K562 (cell line): ENCODE data around the gene IRGQ. TPM values are rescaled to one million over a fixed set of nuclear protein-coding genes. Genes with fewer than 3 reads are reported as not detected.

ENCODE experiments used
- ATF2 ChIP-seq: sonication (generic); formaldehyde crosslinking; IDR thresholded peaks from 2 replicates; pipeline ENCODE4 v1.8.1; 2022; ENCODE audit warnings: missing genetic modification reagents
- COPS2 ChIP-seq: fragments of 450-650 bp; conservative IDR thresholded peaks from 2 replicates; pipeline ENCODE4 v1.6.1; 2016; ENCODE audit warnings: mild to moderate bottlenecking, moderate library complexity
- HSF4 ChIP-seq: fragments of 250-450 bp; sonication (Bioruptor Pico); IDR thresholded peaks from 2 replicates; pipeline ENCODE4 v2.1.2; 2022; ENCODE audit warnings: mild to moderate bottlenecking, moderate library complexity, borderline replicate concordance
- MAFK ChIP-seq: IDR thresholded peaks from 2 replicates; pipeline ENCODE4 v1.6.1; 2011; ENCODE audit warnings: low read length, improper control_type of control experiment
- MTA2 ChIP-seq: fragments of 450-650 bp; IDR thresholded peaks from 2 replicates; pipeline ENCODE4 v1.6.1; 2016; ENCODE audit warnings: low read depth
- NEUROD1 ChIP-seq: fragments of 150-350 bp; IDR thresholded peaks from 2 replicates; pipeline ENCODE4 v1.6.1; 2014; ENCODE audit warnings: borderline replicate concordance, low read length, low read depth; ENCODE audit not compliant: partially characterized antibody
- NRF1 ChIP-seq, 2 experiments: fragments of 450-650 bp; IDR thresholded peaks in 1 of 2; conservative IDR thresholded peaks in 1 of 2; 2 replicates each; pipeline ENCODE4 v1.6.1; 2014; ENCODE audit warnings: mild to moderate bottlenecking in 2 of 2
- SMARCB1 ChIP-seq: IDR thresholded peaks from 2 replicates; pipeline ENCODE4 v1.6.1; 2011; ENCODE audit warnings: improper control_type of control experiment, low read depth; ENCODE audit not compliant: insufficient read length
- TOE1 ChIP-seq, 2 experiments: fragments of 450-650 bp in 1 of 2; sonication (generic) in 1 of 2; formaldehyde crosslinking in 1 of 2; IDR thresholded peaks; 2 replicates each; pipeline versions ENCODE4 v1.7.1 to v1.8.0; 2016 to 2022; ENCODE audit warnings: borderline replicate concordance in 2 of 2, mild to moderate bottlenecking in 2 of 2, antibody characterized with exemption in 1 of 2, inconsistent platforms in 1 of 2, low read depth in 1 of 2, missing genetic modification reagents in 1 of 2, moderate library complexity in 1 of 2
- U2AF1 ChIP-seq: fragments of 200-400 bp; formaldehyde crosslinking; optimal IDR thresholded peaks from 2 replicates; pipeline ENCODE3; 2017; ENCODE audit warnings: mild to moderate bottlenecking, low read depth, low read length, moderate library complexity
- YBX1 ChIP-seq: fragments of 450-650 bp; IDR thresholded peaks from 2 replicates; pipeline ENCODE4 v1.7.1; 2016; ENCODE audit warnings: mild to moderate bottlenecking
- ZFX ChIP-seq: sonication (generic); formaldehyde crosslinking; IDR thresholded peaks from 2 replicates; pipeline ENCODE4 v1.8.0; 2022; ENCODE audit warnings: mild to moderate bottlenecking, missing genetic modification reagents, moderate library complexity
- ZNF764 ChIP-seq: fragments of 250-450 bp; sonication (Bioruptor Pico); IDR thresholded peaks from 2 replicates; pipeline ENCODE4 v1.4.0; 2020; ENCODE audit warnings: low read depth, mild to moderate bottlenecking, moderate library complexity
- polyA plus RNA-seq, 8 experiments: library from polyadenylated mRNA; depleted of rRNA in 4 of 8; stranded (reverse) in 5 of 8; unstranded in 3 of 8; fragments of >200 nt; fragmentation: Nextera tagmentation in 2 of 8; fragmentation: Illumina TruSeq in 1 of 8; extraction: Ambion mirVana in 2 of 8; extraction: Trizol in 1 of 8; gene quantifications; 2 replicates each; pipeline versions ENCODE4 v1.2.1 to v1.2.3, GENCODE V29; 2011 to 2014; ENCODE audit warnings: inconsistent platforms in 1 of 8, missing spikeins in 1 of 8
- total RNA-seq, 7 experiments: library from RNA; depleted of rRNA in 6 of 7; stranded (reverse); fragments of >200 nt in 6 of 7; fragmentation: Illumina TruSeq in 2 of 7; extraction: Trizol in 2 of 7; gene quantifications; 2 replicates each; pipeline versions ENCODE4 v1.2.1 to v1.2.3, GENCODE V29; 2011 to 2021; ENCODE audit warnings: low replicate concordance in 1 of 7
- TF ChIP-seq, protein P1 (sequence below): fragments of 450-650 bp; formaldehyde crosslinking; IDR thresholded peaks from 2 replicates; pipeline ENCODE4 v1.4.0; 2020; ENCODE audit warnings: mild to moderate bottlenecking, mixed read lengths
- TF ChIP-seq, protein P2 (sequence below): fragments of 250-450 bp; sonication (Bioruptor Pico); IDR thresholded peaks from 2 replicates; pipeline ENCODE4 v1.9.0; 2021; ENCODE audit warnings: mild to moderate bottlenecking
- TF ChIP-seq, protein P3 (sequence below): fragments of 200-800 bp; sonication (Bioruptor generic); IDR thresholded peaks from 2 replicates; pipeline ENCODE4 v1.6.1; 2017; ENCODE audit warnings: missing genetic modification characterization, missing compliant biosample characterization
- TF ChIP-seq, protein P4 (sequence below): IDR thresholded peaks from 3 replicates; pipeline ENCODE4 v1.6.1; 2011; ENCODE audit warnings: borderline replicate concordance, mild to moderate bottlenecking; ENCODE audit not compliant: insufficient read length, insufficient read depth
- TF ChIP-seq, protein P5 (sequence below): fragments of 450-650 bp; IDR thresholded peaks from one replicate; pipeline ENCODE4 v1.6.1; 2018; ENCODE audit warnings: mild to moderate bottlenecking, moderate library complexity; ENCODE audit not compliant: partially characterized antibody

Gene IRGQ
- total and polyA plus RNA-seq, 9 of the 15 experiments (the other 6 are each of a cell fraction or from before 2014, with no cell fraction given): 3.5 to 19.2 (median 7.9) TPM

DNA sequence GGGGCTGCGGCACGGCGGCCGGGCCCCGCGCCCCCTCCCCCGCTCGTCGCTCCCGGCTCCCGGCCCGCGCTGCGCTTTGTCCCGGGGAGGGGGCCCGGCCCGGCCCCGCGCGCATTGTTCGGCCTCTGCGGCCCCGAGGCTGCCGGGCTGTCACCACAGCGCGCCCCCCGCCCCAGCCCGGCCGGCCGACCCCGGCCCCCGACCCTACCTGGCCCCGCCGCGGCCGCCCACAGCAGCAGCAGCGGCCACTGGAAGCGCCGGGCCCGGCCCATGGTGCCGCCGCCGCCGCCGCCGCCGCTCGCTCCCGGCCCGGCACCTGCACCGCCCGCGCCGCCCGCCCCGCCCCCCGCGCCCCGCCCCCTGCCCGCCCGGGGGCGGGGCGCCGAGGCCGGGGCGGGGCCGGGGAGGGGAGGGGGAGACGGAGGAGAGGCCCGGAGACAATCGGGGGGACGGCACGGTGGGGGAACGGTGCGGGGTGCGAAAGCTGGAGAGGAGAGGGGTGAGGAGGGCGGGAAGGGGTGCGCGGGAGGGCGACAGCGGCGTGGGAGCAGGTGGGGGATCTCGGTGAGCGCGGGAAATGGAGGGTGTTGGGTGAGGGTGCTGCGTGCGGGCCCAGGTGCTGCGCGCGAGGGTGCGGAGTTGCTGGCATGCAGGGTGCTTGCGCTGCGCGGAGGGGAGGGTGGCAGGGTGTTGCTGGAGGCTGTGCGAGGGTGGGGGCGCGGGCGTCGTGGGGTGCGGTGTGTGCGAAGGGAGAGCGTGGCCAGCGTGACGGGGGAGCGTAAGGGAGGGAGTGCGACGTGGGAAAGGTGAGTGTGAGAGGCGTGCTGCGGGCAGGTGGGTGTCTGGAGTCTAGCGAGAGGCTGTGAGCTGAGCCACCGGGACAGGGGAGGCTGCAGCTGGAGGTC, 43.8 kb upstream of the IRGQ start, which contains the start of gene CADM4 (continued):
- TF ChIP-seq, protein P1, sequence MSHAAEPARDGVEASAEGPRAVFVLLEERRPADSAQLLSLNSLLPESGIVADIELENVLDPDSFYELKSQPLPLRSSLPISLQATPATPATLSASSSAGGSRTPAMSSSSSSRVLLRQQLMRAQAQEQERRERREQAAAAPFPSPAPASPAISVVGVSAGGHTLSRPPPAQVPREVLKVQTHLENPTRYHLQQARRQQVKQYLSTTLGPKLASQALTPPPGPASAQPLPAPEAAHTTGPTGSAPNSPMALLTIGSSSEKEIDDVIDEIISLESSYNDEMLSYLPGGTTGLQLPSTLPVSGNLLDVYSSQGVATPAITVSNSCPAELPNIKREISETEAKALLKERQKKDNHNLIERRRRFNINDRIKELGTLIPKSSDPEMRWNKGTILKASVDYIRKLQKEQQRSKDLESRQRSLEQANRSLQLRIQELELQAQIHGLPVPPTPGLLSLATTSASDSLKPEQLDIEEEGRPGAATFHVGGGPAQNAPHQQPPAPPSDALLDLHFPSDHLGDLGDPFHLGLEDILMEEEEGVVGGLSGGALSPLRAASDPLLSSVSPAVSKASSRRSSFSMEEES: no peak
- TF ChIP-seq COPS2: no peak
- no peak for TF ChIP-seq YBX1
- TF ChIP-seq MAFK: no peak
- TF ChIP-seq ATF2: no peak
- 0 out of 2 replicates have a peak, but pooled peaks have one; percentile 6 for TF ChIP-seq ZFX (CRISPR knock-in tag)
- TF ChIP-seq, protein P2, sequence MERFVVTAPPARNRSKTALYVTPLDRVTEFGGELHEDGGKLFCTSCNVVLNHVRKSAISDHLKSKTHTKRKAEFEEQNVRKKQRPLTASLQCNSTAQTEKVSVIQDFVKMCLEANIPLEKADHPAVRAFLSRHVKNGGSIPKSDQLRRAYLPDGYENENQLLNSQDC (CRISPR knock-in tag): no peak
- TF ChIP-seq SMARCB1: no peak
- TF ChIP-seq, protein P3, sequence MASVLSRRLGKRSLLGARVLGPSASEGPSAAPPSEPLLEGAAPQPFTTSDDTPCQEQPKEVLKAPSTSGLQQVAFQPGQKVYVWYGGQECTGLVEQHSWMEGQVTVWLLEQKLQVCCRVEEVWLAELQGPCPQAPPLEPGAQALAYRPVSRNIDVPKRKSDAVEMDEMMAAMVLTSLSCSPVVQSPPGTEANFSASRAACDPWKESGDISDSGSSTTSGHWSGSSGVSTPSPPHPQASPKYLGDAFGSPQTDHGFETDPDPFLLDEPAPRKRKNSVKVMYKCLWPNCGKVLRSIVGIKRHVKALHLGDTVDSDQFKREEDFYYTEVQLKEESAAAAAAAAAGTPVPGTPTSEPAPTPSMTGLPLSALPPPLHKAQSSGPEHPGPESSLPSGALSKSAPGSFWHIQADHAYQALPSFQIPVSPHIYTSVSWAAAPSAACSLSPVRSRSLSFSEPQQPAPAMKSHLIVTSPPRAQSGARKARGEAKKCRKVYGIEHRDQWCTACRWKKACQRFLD: no peak
- no peak for TF ChIP-seq ZNF764
- TF ChIP-seq, protein P4, sequence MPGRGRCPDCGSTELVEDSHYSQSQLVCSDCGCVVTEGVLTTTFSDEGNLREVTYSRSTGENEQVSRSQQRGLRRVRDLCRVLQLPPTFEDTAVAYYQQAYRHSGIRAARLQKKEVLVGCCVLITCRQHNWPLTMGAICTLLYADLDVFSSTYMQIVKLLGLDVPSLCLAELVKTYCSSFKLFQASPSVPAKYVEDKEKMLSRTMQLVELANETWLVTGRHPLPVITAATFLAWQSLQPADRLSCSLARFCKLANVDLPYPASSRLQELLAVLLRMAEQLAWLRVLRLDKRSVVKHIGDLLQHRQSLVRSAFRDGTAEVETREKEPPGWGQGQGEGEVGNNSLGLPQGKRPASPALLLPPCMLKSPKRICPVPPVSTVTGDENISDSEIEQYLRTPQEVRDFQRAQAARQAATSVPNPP: no peak
- TF ChIP-seq HSF4: no peak
- peak; percentile 21 to 44; a peak in 2 of 4 replicates for TF ChIP-seq NRF1 (conservative IDR thresholded peaks at IDR 0.05 in 1 of 2, IDR thresholded peaks at IDR 0.05 in 1 of 2)
- no peak; the same call in 1 of the 2 replicates for TF ChIP-seq TOE1 (IDR thresholded peaks at IDR 0.05; ENCODE audit: borderline replicate concordance)
- no peak for TF ChIP-seq TOE1 (CRISPR knock-in tag; IDR thresholded peaks at IDR 0.05; ENCODE audit: borderline replicate concordance, low read depth)
- TF ChIP-seq NEUROD1: no peak
- TF ChIP-seq, protein P5, sequence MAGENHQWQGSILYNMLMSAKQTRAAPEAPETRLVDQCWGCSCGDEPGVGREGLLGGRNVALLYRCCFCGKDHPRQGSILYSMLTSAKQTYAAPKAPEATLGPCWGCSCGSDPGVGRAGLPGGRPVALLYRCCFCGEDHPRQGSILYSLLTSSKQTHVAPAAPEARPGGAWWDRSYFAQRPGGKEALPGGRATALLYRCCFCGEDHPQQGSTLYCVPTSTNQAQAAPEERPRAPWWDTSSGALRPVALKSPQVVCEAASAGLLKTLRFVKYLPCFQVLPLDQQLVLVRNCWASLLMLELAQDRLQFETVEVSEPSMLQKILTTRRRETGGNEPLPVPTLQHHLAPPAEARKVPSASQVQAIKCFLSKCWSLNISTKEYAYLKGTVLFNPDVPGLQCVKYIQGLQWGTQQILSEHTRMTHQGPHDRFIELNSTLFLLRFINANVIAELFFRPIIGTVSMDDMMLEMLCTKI: no peak
- no peak for TF ChIP-seq MTA2
- no peak for TF ChIP-seq U2AF1
